ENCODE data around the gene ATXN2. TPM values are rescaled to one million over a fixed set of nuclear protein-coding genes. Genes with fewer than 3 reads are reported as not detected.
"Not testable (repeated sequence)": the region's sequence is repeated elsewhere in the genome, so short reads cannot be mapped to it uniquely, and the experiment has no call there.

ATXN2 gene
- total RNA-seq, 1 experiment from 2014 or later, result 17.2 TPM

DNA sequence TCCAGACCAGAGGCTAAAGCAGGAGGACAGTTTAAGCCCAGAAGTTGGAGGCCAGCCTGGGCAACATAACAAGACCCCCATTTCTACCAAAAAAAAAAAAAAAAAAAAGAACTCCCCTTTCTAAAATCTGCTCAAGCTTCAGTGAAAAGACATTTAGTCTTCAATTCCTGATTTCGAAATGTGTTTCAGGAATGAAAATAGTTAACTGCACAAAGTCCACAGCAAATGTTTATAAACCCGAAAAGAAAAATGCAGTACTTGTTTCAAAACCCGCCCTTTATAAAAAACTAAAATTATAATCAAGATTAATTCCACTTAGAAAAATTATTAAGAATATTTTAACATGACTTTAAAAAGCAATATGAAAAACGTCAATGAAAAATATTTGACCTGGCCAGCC is 12.1 kb downstream of the ATXN2 start:
- ATAC-seq (no peak), DNase-seq (no peak)
- Histone ChIP-seq H3K27ac (ENCODE audit: low read length) (no peak overlapping the region), H3F3A (ENCODE audit: low read length, unreplicated experiment) (no peaks in the 10 kb centered on the region), H3K4me1 (ENCODE audit: insufficient read depth, low read length) (0 out of 2 replicates have a peak, but pooled peaks cover 3% of the 10 kb centered on the region), H3K4me2 (ENCODE audit: low read length) (no peak overlapping the region), H2AFZ (ENCODE audit: low read length) (no peak overlapping the region), H3K4me3 (ENCODE audit: low read length) (no peak overlapping the region), H3K36me3 (ENCODE audit: low read depth, low read length) (no peaks in the 10 kb centered on the region), H4K20me1 (ENCODE audit: low read length) (0 out of 2 replicates have a peak, but pooled peaks cover 2% of the 10 kb centered on the region), H3K9me3 (ENCODE audit: low read length) (no peaks in the 10 kb centered on the region), H3K27me3 (ENCODE audit: low read length) (no peaks in the 10 kb centered on the region), H3K79me2 (ENCODE audit: low read length) (peaks cover 100% of the 10 kb centered on the region), H3K9me2 (replicated peaks; ENCODE audit: low read length) (no peaks in the 10 kb centered on the region), H3K9ac (ENCODE audit: low read length) (no peak overlapping the region)
- ChIA-PET CTCF (no interaction called here), POLR2A (ENCODE audit: unreplicated experiment) (no interaction called here)
- TF ChIP-seq EZH2 (IDR thresholded peaks at IDR 0.05; ENCODE audit: low read length, unreplicated experiment) (no peak), CTCF (conservative IDR thresholded peaks at IDR 0.05; ENCODE audit: low read depth, low read length) (no peak), EZH2phosphoT487 (IDR thresholded peaks at IDR 0.05; ENCODE audit: borderline replicate concordance, low read length) (no peak)
- intact Hi-C loops (cut with micrococcal nuclease), result no loop called here
- BruUV-seq (replicated peaks), result no TSS peak

GRCh38 chr12:111585690-111586089 is 13.4 kb downstream of the ATXN2 start:
- no peaks in the 10 kb centered on the region for H3K9me3 ChIP-seq (ENCODE audit: low read length)
- H4K20me1 ChIP-seq (ENCODE audit: low read length), result peaks cover 10% of the 10 kb centered on the region; the same call in 1 of the 2 replicates
- no peaks in the 10 kb centered on the region for H3K36me3 ChIP-seq (ENCODE audit: low read depth, low read length)
- no peak for ATAC-seq
- no peaks in the 10 kb centered on the region for H3F3A ChIP-seq (ENCODE audit: low read length, unreplicated experiment)
- no peak overlapping the region for H2AFZ ChIP-seq (ENCODE audit: low read length)
- intact Hi-C loops (cut with micrococcal nuclease), result no loop called here
- ChIA-PET POLR2A (ENCODE audit: unreplicated experiment) (no interaction called here), CTCF (interaction anchor here (0.7 to 1.2 kb wide), 3 partner anchors 14 to 84 kb away, joined by 4 to 7 read pairs (median 4); no protein-coding TSS in a partner anchor)
- H3K9ac ChIP-seq (ENCODE audit: low read length), result no peak overlapping the region
- peak overlapping the region; percentile 33; the same call in 1 of the 2 replicates for H3K27ac ChIP-seq (ENCODE audit: low read length)
- no peaks in the 10 kb centered on the region for H3K9me2 ChIP-seq (replicated peaks; ENCODE audit: low read length)
- no peak overlapping the region for H3K4me3 ChIP-seq (ENCODE audit: low read length)
- H3K4me2 ChIP-seq (ENCODE audit: low read length), result no peak overlapping the region
- peaks cover 100% of the 10 kb centered on the region for H3K79me2 ChIP-seq (ENCODE audit: low read length)
- no peak for DNase-seq
- 0 out of 2 replicates have a peak, but pooled peaks cover 3% of the 10 kb centered on the region for H3K4me1 ChIP-seq (ENCODE audit: insufficient read depth, low read length)
- H3K27me3 ChIP-seq (ENCODE audit: low read length), result no peaks in the 10 kb centered on the region
- no TSS peak for BruUV-seq (replicated peaks)
- TF ChIP-seq EZH2phosphoT487 (IDR thresholded peaks at IDR 0.05; ENCODE audit: borderline replicate concordance, low read length) (no peak), CTCF (conservative IDR thresholded peaks at IDR 0.05; ENCODE audit: low read depth, low read length) (no peak), EZH2 (IDR thresholded peaks at IDR 0.05; ENCODE audit: low read length, unreplicated experiment) (no peak)

DNA sequence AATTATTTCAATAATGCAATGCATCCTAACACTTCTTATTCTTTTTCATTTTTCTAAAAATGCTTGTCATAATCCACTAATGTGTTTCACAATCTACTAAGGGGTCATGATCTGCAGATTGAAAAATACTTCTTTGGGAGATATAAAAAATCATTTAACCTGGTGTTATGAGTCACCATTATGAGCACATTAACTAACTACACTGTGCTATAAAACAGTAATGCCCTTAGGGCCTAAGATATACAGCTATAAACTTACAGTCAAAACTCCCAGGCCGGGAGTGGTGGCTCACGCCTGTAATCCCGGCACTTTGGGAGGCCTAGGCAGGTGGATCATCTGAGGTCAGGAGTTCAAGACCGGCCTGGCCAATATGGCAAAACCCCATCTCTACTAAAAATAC is 14.2 kb downstream of the ATXN2 start:
- H4K20me1 ChIP-seq (ENCODE audit: low read length), result peaks cover 14% of the 10 kb centered on the region
- ChIA-PET POLR2A (ENCODE audit: unreplicated experiment) (interaction anchor here (0.5 kb wide), 1 partner anchor 15 kb away, joined by 3 read pairs; no protein-coding TSS in a partner anchor), CTCF (interaction anchor here (1.2 kb wide), 1 partner anchor 85 kb away, joined by 7 read pairs; no protein-coding TSS in a partner anchor)
- no peak overlapping the region for H3K9ac ChIP-seq (ENCODE audit: low read length)
- H3K4me2 ChIP-seq (ENCODE audit: low read length), result no peak overlapping the region
- peak overlapping the region; percentile 33 for H3K27ac ChIP-seq (ENCODE audit: low read length)
- H2AFZ ChIP-seq (ENCODE audit: low read length), result no peak overlapping the region
- ATAC-seq (peak; percentile 98), DNase-seq (peak; percentile 93)
- H3K4me1 ChIP-seq (ENCODE audit: insufficient read depth, low read length), result 0 out of 2 replicates have a peak, but pooled peaks cover 3% of the 10 kb centered on the region
- TF ChIP-seq EZH2phosphoT487 (IDR thresholded peaks at IDR 0.05; ENCODE audit: borderline replicate concordance, low read length) (no peak), EZH2 (IDR thresholded peaks at IDR 0.05; ENCODE audit: low read length, unreplicated experiment) (no peak), CTCF (conservative IDR thresholded peaks at IDR 0.05; ENCODE audit: low read depth, low read length) (no peak)
- H3K9me2 ChIP-seq (replicated peaks; ENCODE audit: low read length), result no peaks in the 10 kb centered on the region
- peaks cover 99% of the 10 kb centered on the region for H3K79me2 ChIP-seq (ENCODE audit: low read length)
- no peak overlapping the region for H3K4me3 ChIP-seq (ENCODE audit: low read length)
- no peaks in the 10 kb centered on the region for H3K9me3 ChIP-seq (ENCODE audit: low read length)
- intact Hi-C loops (cut with micrococcal nuclease), result no loop called here
- no TSS peak for BruUV-seq (replicated peaks)
- H3K27me3 ChIP-seq (ENCODE audit: low read length), result no peaks in the 10 kb centered on the region
- no peaks in the 10 kb centered on the region for H3F3A ChIP-seq (ENCODE audit: low read length, unreplicated experiment)
- H3K36me3 ChIP-seq (ENCODE audit: low read depth, low read length), result no peaks in the 10 kb centered on the region

DNA sequence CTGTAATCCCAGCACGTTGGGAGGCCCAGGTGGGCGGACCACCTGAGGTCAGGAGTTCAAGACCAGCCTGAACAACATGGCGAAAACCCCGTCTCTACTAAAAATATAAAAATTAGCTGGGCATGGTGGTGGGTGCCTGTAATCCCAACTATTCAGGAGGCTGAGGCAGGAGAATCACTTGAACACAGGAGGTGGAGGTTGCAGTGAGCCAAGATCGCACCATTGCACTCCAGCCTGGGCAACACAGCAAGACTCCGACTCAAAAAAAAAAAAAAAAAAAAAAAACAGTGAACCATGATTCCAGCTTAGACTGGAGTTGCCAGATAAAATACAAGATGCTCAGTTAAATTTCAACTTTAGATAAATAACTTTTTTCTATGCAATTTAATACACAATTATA is 15.6 kb downstream of the ATXN2 start:
- DNase-seq; H3K9me2 ChIP-seq (replicated peaks; ENCODE audit: low read length); H3K9me3 ChIP-seq (ENCODE audit: low read length); H3K4me3 ChIP-seq (ENCODE audit: low read length); H3K9ac ChIP-seq (ENCODE audit: low read length); H3K4me2 ChIP-seq (ENCODE audit: low read length); intact Hi-C loops (cut with micrococcal nuclease); H2AFZ ChIP-seq (ENCODE audit: low read length); H3K27ac ChIP-seq (ENCODE audit: low read length); ATAC-seq; BruUV-seq (replicated peaks); H3K36me3 ChIP-seq (ENCODE audit: low read depth, low read length); H3K27me3 ChIP-seq (ENCODE audit: low read length); POLR2A ChIA-PET (ENCODE audit: unreplicated experiment): not testable (repeated sequence)
- CTCF ChIA-PET, result interaction anchor here (0.6 kb wide), 1 partner anchor 90 kb away, joined by 5 read pairs; no protein-coding TSS in a partner anchor
- Histone ChIP-seq H4K20me1 (ENCODE audit: low read length) (peaks cover 22% of the 10 kb centered on the region), H3K4me1 (ENCODE audit: insufficient read depth, low read length) (peaks cover 16% of the 10 kb centered on the region), H3F3A (ENCODE audit: low read length, unreplicated experiment) (peaks cover 11% of the 10 kb centered on the region), H3K79me2 (ENCODE audit: low read length) (peaks cover 98% of the 10 kb centered on the region)
